ENCODE data around the gene SPEN.
A peak's percentile ranks its signal among the peaks of the same experiment; 100 is the strongest.

SPEN gene

GRCh38 chr1:15847100-15847892, at the start of gene SPEN (continued):
- TF ChIP-seq ZNF677 (tag by site-specific recombination; IDR thresholded peaks at IDR 0.05) = no peak
- TF ChIP-seq ZBTB1 (tag by site-specific recombination; IDR thresholded peaks at IDR 0.05) = no peak
- TF ChIP-seq ZNF433 (tag by site-specific recombination; IDR thresholded peaks at IDR 0.05; ENCODE audit: low read depth) = no peak
- no peak for TF ChIP-seq ZFP41 (tag by site-specific recombination; IDR thresholded peaks at IDR 0.05; ENCODE audit: borderline replicate concordance)
- TF ChIP-seq MZF1 (tag by site-specific recombination; IDR thresholded peaks at IDR 0.05; ENCODE audit: borderline replicate concordance) = no peak
- 0 out of 2 replicates have a peak, but pooled peaks have one; percentile 13 for TF ChIP-seq ZNF391 (tag by site-specific recombination; IDR thresholded peaks at IDR 0.05; ENCODE audit: borderline replicate concordance, low read depth)
- TF ChIP-seq ZFP69B (tag by site-specific recombination; IDR thresholded peaks at IDR 0.05) = no peak
- TF ChIP-seq, protein P1, sequence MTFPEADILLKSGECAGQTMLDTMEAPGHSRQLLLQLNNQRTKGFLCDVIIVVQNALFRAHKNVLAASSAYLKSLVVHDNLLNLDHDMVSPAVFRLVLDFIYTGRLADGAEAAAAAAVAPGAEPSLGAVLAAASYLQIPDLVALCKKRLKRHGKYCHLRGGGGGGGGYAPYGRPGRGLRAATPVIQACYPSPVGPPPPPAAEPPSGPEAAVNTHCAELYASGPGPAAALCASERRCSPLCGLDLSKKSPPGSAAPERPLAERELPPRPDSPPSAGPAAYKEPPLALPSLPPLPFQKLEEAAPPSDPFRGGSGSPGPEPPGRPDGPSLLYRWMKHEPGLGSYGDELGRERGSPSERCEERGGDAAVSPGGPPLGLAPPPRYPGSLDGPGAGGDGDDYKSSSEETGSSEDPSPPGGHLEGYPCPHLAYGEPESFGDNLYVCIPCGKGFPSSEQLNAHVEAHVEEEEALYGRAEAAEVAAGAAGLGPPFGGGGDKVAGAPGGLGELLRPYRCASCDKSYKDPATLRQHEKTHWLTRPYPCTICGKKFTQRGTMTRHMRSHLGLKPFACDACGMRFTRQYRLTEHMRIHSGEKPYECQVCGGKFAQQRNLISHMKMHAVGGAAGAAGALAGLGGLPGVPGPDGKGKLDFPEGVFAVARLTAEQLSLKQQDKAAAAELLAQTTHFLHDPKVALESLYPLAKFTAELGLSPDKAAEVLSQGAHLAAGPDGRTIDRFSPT (tag by site-specific recombination; IDR thresholded peaks at IDR 0.05) = no peak
- TF ChIP-seq KLF7 (tag by site-specific recombination; IDR thresholded peaks at IDR 0.05; ENCODE audit: borderline replicate concordance) = no peak
- TF ChIP-seq ZNF174 (tag by site-specific recombination; IDR thresholded peaks at IDR 0.05) = no peak
- TF ChIP-seq ZBTB20 (tag by site-specific recombination; IDR thresholded peaks at IDR 0.05) = peak; percentile 51; the same call in 1 of the 2 replicates
- no peak for TF ChIP-seq ZNF654 (tag by site-specific recombination; IDR thresholded peaks at IDR 0.05; ENCODE audit: low read depth)
- peak; percentile 47; the same call in 1 of the 2 replicates for TF ChIP-seq ZNF10 (tag by site-specific recombination; IDR thresholded peaks at IDR 0.05)
- no peak; the same call in 1 of the 2 replicates for TF ChIP-seq ZNF324 (tag by site-specific recombination; IDR thresholded peaks at IDR 0.05)
- no peak for TF ChIP-seq ZNF184 (tag by site-specific recombination; IDR thresholded peaks at IDR 0.05)
- peak; percentile 10; the same call in 1 of the 2 replicates for TF ChIP-seq GLI4 (tag by site-specific recombination; IDR thresholded peaks at IDR 0.05)

DNA sequence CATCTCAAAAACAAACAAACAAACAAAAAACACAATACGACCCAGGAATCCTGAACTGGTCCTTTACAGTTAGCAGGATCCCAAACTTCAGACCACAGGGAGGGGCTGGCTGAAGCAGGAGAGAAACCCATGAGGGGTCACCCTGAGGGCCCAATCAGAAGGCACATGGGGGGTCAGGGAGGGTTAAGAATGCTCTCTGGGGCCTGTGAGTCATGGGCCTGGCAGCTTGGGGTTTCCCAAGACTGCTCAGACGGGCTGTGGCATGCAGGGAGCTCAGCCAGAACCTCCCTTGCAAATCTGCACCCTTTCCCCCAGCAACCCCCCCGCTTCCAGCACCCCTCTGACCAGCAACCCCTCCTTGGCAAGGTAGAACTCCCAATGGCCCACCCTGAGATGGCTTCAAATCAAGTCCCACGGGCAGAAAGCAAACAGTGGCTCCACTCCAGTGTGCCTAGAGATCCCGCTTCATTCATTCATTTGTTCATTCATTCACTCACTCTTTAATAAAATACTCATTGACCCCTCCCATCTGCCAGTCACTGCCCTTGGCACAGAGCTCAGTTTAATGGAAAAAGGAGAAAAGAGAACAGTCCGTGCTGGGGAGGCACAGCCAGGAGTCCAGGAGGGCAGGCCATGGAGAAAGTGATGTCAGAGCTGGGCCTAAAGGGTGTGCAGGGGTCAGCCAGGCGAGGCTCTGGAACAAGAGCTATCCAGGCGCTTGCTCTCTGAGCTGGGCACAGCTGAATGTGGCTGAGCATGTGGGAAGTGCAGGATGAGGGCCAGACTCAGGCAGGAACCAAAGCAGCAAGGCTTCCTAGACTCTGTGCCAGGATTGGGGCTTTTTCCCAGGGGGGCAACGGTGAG, 48.3 kb upstream of the SPEN start:
- no peaks in the 10 kb centered on the region for H3K9me3 ChIP-seq (ENCODE audit: control insufficient read depth, insufficient read depth, low read depth, low read length)
- ChIA-PET CTCF (interaction anchor here (0.7 to 3.1 kb wide), 3 partner anchors 16 to 76 kb away, joined by 4 to 21 read pairs (median 4); no protein-coding TSS in a partner anchor), POLR2A (interaction anchor here (0.7 to 3.1 kb wide), 7 partner anchors 9 to 49 kb away, joined by 3 to 27 read pairs (median 3); partner anchors contain the start of gene SPEN)
- H3K36me3 ChIP-seq (ENCODE audit: control insufficient read depth in 2 of 2, insufficient read depth in 1 of 2, low read length in 2 of 2) = no peaks in the 10 kb centered on the region
- H3K4me3 ChIP-seq (ENCODE audit: low read depth, low read length) = peak overlapping the region; percentile 23
- peak overlapping the region; percentile 4; the same call in 1 of the 2 replicates for H3K27ac ChIP-seq (ENCODE audit: extremely low read depth, low read depth, low read length)
- H3K4me1 ChIP-seq (ENCODE audit: control insufficient read depth, insufficient read depth, low read length) = peaks cover 12% of the 10 kb centered on the region
- TF ChIP-seq, protein P2, sequence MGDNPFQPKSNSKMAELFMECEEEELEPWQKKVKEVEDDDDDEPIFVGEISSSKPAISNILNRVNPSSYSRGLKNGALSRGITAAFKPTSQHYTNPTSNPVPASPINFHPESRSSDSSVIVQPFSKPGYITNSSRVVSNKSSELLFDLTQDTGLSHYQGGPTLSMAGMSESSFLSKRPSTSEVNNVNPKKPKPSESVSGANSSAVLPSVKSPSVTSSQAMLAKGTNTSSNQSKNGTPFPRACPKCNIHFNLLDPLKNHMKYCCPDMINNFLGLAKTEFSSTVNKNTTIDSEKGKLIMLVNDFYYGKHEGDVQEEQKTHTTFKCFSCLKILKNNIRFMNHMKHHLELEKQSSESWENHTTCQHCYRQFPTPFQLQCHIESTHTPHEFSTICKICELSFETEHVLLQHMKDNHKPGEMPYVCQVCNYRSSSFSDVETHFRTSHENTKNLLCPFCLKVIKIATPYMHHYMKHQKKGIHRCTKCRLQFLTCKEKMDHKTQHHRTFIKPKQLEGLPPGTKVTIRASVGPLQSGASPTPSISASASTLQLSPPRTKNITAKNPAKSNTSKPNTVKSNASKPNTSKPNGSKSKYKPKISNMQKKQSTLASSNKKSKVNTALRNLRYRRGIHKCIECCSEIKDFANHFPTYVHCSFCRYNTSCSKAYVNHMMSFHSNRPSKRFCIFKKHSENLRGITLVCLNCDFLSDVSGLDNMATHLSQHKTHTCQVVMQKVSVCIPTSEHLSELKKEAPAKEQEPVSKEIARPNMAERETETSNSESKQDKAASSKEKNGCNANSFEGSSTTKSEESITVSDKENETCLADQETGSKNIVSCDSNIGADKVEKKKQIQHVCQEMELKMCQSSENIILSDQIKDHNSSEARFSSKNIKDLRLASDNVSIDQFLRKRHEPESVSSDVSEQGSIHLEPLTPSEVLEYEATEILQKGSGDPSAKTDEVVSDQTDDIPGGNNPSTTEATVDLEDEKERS (tag by site-specific recombination; IDR thresholded peaks at IDR 0.05) = no peak
- TF ChIP-seq ZNF24 (tag by site-specific recombination; IDR thresholded peaks at IDR 0.05) (peak; percentile 99), ZNF48 (tag by site-specific recombination; IDR thresholded peaks at IDR 0.05) (no peak), GLIS1 (tag by site-specific recombination; IDR thresholded peaks at IDR 0.05) (peak; percentile 83), ZBTB48 (tag by site-specific recombination; IDR thresholded peaks at IDR 0.05) (peak; percentile 72; the same call in 1 of the 2 replicates)
- TF ChIP-seq, protein P3, sequence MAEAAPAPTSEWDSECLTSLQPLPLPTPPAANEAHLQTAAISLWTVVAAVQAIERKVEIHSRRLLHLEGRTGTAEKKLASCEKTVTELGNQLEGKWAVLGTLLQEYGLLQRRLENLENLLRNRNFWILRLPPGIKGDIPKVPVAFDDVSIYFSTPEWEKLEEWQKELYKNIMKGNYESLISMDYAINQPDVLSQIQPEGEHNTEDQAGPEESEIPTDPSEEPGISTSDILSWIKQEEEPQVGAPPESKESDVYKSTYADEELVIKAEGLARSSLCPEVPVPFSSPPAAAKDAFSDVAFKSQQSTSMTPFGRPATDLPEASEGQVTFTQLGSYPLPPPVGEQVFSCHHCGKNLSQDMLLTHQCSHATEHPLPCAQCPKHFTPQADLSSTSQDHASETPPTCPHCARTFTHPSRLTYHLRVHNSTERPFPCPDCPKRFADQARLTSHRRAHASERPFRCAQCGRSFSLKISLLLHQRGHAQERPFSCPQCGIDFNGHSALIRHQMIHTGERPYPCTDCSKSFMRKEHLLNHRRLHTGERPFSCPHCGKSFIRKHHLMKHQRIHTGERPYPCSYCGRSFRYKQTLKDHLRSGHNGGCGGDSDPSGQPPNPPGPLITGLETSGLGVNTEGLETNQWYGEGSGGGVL (tag by site-specific recombination; IDR thresholded peaks at IDR 0.05) = peak; percentile 52
- TF ChIP-seq, protein P4, sequence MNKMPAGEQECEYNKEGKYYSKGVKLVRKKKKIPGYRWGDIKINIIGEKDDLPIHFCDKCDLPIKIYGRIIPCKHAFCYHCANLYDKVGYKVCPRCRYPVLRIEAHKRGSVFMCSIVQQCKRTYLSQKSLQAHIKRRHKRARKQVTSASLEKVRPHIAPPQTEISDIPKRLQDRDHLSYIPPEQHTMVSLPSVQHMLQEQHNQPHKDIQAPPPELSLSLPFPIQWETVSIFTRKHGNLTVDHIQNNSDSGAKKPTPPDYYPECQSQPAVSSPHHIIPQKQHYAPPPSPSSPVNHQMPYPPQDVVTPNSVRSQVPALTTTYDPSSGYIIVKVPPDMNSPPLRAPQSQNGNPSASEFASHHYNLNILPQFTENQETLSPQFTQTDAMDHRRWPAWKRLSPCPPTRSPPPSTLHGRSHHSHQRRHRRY (tag by site-specific recombination; IDR thresholded peaks at IDR 0.05) = no peak
- TF ChIP-seq, protein P5, sequence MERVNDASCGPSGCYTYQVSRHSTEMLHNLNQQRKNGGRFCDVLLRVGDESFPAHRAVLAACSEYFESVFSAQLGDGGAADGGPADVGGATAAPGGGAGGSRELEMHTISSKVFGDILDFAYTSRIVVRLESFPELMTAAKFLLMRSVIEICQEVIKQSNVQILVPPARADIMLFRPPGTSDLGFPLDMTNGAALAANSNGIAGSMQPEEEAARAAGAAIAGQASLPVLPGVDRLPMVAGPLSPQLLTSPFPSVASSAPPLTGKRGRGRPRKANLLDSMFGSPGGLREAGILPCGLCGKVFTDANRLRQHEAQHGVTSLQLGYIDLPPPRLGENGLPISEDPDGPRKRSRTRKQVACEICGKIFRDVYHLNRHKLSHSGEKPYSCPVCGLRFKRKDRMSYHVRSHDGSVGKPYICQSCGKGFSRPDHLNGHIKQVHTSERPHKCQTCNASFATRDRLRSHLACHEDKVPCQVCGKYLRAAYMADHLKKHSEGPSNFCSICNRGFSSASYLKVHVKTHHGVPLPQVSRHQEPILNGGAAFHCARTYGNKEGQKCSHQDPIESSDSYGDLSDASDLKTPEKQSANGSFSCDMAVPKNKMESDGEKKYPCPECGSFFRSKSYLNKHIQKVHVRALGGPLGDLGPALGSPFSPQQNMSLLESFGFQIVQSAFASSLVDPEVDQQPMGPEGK (tag by site-specific recombination; IDR thresholded peaks at IDR 0.05) = peak; percentile 78
